ENCODE data around the gene DEUP1. TPM values are rescaled to one million over a fixed set of nuclear protein-coding genes. Genes with fewer than 3 reads are reported as not detected.

The DEUP1 gene
- total and polyA plus RNA-seq, 9 of the 15 experiments (the other 6 are each of a cell fraction or from before 2014, with no cell fraction given) = 1.4 to 10.9 (median 9.3) TPM

DNA sequence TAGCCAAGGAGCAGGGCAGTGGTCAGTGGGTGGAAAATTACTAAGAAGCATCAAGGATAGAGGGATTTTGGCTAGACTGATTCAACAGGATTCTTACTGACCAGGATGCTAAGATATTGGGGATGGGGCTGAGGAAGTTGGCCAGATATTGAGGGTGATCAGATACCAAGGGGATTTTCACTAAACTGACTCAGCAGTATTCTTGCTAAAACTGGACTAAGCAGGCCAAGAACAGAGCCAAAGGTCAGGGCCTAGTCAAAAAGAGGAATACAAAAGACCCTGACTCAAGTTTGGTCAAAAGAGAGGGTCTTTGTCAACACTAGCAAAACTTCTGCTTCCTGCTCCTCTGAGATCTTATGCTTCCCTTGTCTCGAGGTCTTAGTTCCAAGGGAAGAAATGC, 38.6 kb upstream of the DEUP1 start (continued):
- TF ChIP-seq RBM14 (IDR thresholded peaks at IDR 0.05; ENCODE audit: borderline replicate concordance, insufficient read depth, low read depth, low read length) (no peak), ILF3 (IDR thresholded peaks at IDR 0.05; ENCODE audit: borderline replicate concordance) (no peak), ESRRB (CRISPR knock-in tag; IDR thresholded peaks at IDR 0.05; ENCODE audit: borderline replicate concordance) (no peak), SMAD3 (CRISPR knock-in tag; conservative IDR thresholded peaks at IDR 0.05) (no peak), C11orf30 (IDR thresholded peaks at IDR 0.05; ENCODE audit: low read depth) (peak; percentile 67; the same call in 1 of the 2 replicates), MAFK (IDR thresholded peaks at IDR 0.05; ENCODE audit: low read length) (peak; percentile 51; the same call in 1 of the 2 replicates), MCM7 (IDR thresholded peaks at IDR 0.05) (no peak), ZNF75A (CRISPR knock-in tag; IDR thresholded peaks at IDR 0.05) (no peak), PCBP1 (IDR thresholded peaks at IDR 0.05; ENCODE audit: low read depth, low read length, poor library complexity, severe bottlenecking) (no peak), WHSC1 (IDR thresholded peaks at IDR 0.05; ENCODE audit: low read length) (no peak), MAFF (IDR thresholded peaks at IDR 0.05; ENCODE audit: low read length) (0 out of 2 replicates have a peak, but pooled peaks have one; percentile 40), RFX5 (IDR thresholded peaks at IDR 0.05; ENCODE audit: low read depth, low read length) (no peak), ZZZ3 (IDR thresholded peaks at IDR 0.05) (no peak), SMARCC2 (IDR thresholded peaks at IDR 0.05; ENCODE audit: low read depth) (no peak), ZFP36 (IDR thresholded peaks at IDR 0.05; ENCODE audit: low read depth, low read length, partially characterized antibody) (no peak)
- TF ChIP-seq, protein P1, sequence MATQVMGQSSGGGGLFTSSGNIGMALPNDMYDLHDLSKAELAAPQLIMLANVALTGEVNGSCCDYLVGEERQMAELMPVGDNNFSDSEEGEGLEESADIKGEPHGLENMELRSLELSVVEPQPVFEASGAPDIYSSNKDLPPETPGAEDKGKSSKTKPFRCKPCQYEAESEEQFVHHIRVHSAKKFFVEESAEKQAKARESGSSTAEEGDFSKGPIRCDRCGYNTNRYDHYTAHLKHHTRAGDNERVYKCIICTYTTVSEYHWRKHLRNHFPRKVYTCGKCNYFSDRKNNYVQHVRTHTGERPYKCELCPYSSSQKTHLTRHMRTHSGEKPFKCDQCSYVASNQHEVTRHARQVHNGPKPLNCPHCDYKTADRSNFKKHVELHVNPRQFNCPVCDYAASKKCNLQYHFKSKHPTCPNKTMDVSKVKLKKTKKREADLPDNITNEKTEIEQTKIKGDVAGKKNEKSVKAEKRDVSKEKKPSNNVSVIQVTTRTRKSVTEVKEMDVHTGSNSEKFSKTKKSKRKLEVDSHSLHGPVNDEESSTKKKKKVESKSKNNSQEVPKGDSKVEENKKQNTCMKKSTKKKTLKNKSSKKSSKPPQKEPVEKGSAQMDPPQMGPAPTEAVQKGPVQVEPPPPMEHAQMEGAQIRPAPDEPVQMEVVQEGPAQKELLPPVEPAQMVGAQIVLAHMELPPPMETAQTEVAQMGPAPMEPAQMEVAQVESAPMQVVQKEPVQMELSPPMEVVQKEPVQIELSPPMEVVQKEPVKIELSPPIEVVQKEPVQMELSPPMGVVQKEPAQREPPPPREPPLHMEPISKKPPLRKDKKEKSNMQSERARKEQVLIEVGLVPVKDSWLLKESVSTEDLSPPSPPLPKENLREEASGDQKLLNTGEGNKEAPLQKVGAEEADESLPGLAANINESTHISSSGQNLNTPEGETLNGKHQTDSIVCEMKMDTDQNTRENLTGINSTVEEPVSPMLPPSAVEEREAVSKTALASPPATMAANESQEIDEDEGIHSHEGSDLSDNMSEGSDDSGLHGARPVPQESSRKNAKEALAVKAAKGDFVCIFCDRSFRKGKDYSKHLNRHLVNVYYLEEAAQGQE (IDR thresholded peaks at IDR 0.05; ENCODE audit: borderline replicate concordance) = peak; percentile 60
- TF ChIP-seq, protein P1 (CRISPR knock-in tag; IDR thresholded peaks at IDR 0.05; ENCODE audit: low read depth) = no peak
- TF ChIP-seq, protein P2, sequence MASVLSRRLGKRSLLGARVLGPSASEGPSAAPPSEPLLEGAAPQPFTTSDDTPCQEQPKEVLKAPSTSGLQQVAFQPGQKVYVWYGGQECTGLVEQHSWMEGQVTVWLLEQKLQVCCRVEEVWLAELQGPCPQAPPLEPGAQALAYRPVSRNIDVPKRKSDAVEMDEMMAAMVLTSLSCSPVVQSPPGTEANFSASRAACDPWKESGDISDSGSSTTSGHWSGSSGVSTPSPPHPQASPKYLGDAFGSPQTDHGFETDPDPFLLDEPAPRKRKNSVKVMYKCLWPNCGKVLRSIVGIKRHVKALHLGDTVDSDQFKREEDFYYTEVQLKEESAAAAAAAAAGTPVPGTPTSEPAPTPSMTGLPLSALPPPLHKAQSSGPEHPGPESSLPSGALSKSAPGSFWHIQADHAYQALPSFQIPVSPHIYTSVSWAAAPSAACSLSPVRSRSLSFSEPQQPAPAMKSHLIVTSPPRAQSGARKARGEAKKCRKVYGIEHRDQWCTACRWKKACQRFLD (CRISPR knock-in tag; IDR thresholded peaks at IDR 0.05) = no peak
- TF ChIP-seq, protein P3, sequence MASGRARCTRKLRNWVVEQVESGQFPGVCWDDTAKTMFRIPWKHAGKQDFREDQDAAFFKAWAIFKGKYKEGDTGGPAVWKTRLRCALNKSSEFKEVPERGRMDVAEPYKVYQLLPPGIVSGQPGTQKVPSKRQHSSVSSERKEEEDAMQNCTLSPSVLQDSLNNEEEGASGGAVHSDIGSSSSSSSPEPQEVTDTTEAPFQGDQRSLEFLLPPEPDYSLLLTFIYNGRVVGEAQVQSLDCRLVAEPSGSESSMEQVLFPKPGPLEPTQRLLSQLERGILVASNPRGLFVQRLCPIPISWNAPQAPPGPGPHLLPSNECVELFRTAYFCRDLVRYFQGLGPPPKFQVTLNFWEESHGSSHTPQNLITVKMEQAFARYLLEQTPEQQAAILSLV (tag; IDR thresholded peaks at IDR 0.05) = no peak
